Activated B cell treated with CpG ODN at 0.5 μM for 24 hours (primary cell): Measurements from ENCODE around the gene HACD4. TPM values are rescaled to one million over a fixed set of nuclear protein-coding genes. Genes with fewer than 3 reads are reported as not detected.
A peak's percentile ranks its signal among the peaks of the same experiment; 100 is the strongest.

ENCODE experiments used
- ATAC-seq: fragments of 200-7000 bp; cut with Tn5 transposase; one replicate; pipeline ENCODE4 v1.10.0; 2021; ENCODE audit warnings: low read depth, mild to moderate bottlenecking, moderate library complexity
- CTCF ChIA-PET: fragments of 350-600 bp; sonication (Branson Sonifier 250); formaldehyde crosslinking; loops from one replicate; lab custom pipeline; 2021; ENCODE audit warnings: antibody characterized with exemption; lab: Charles Lee
- POLR2A ChIA-PET: fragments of 350-600 bp; sonication (Branson Sonifier 250); formaldehyde crosslinking; loops from one replicate; lab custom pipeline; 2021; ENCODE audit warnings: antibody characterized with exemption; lab: Charles Lee
- DNase-seq: peaks from one replicate; pipeline ENCODE4 v3.0.0; 2022
- H3K27ac Mint-ChIP-seq: one replicate; pipeline ENCODE4 v1.8.0; 2020; ENCODE audit warnings: mixed read lengths
- H3K27me3 Mint-ChIP-seq: one replicate; pipeline ENCODE4 v1.8.0; 2021; ENCODE audit warnings: mixed read lengths
- H3K36me3 Mint-ChIP-seq: one replicate; pipeline ENCODE4 v1.8.0; 2021; ENCODE audit warnings: low read depth, mixed read lengths
- H3K4me1 Mint-ChIP-seq: one replicate; pipeline ENCODE4 v1.8.0; 2021; ENCODE audit warnings: mixed read lengths
- H3K4me3 Mint-ChIP-seq: one replicate; pipeline ENCODE4 v1.8.0; 2020; ENCODE audit warnings: mild to moderate bottlenecking, mixed read lengths
- H3K9me3 Mint-ChIP-seq: one replicate; pipeline ENCODE4 v1.8.0; 2020; ENCODE audit warnings: mixed read lengths
- intact Hi-C: fragments of 100-400 bp; cut with micrococcal nuclease; formaldehyde crosslinking; loops from one replicate; pipeline ENCODE4 v1.15.1; 2024
- total RNA-seq: library from RNA; stranded (reverse); gene quantifications from 2 replicates; pipeline ENCODE4 v1.2.3, GENCODE V29; 2022
- TF ChIP-seq, protein P1 (sequence below): fragments of 200-600 bp; IDR thresholded peaks from one replicate; pipeline ENCODE4 v1.8.0; 2022; ENCODE audit warnings: antibody characterized with exemption, mild to moderate bottlenecking

Gene HACD4
- total RNA-seq, 1 donor from 2014 or later, result 4.1 TPM

- TF ChIP-seq, protein P1, sequence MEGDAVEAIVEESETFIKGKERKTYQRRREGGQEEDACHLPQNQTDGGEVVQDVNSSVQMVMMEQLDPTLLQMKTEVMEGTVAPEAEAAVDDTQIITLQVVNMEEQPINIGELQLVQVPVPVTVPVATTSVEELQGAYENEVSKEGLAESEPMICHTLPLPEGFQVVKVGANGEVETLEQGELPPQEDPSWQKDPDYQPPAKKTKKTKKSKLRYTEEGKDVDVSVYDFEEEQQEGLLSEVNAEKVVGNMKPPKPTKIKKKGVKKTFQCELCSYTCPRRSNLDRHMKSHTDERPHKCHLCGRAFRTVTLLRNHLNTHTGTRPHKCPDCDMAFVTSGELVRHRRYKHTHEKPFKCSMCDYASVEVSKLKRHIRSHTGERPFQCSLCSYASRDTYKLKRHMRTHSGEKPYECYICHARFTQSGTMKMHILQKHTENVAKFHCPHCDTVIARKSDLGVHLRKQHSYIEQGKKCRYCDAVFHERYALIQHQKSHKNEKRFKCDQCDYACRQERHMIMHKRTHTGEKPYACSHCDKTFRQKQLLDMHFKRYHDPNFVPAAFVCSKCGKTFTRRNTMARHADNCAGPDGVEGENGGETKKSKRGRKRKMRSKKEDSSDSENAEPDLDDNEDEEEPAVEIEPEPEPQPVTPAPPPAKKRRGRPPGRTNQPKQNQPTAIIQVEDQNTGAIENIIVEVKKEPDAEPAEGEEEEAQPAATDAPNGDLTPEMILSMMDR, result no peak
- H3K27ac Mint-ChIP-seq, result peak overlapping the region; percentile 70
- H3K4me3 Mint-ChIP-seq, result peak overlapping the region; percentile 81
Measured at GRCh38 chr9:21031808-21032183, 356 bp upstream of the HACD4 start.

GRCh38 chr9:21030389-21031035, 928 bp downstream of the HACD4 start:
- POLR2A ChIA-PET, result interaction anchor here (0.8 to 1.6 kb wide), 3 partner anchors 10 to 13 kb away, joined by 3 to 5 read pairs (median 5); no protein-coding TSS in a partner anchor
- intact Hi-C loops, result loop anchor here (1.0 to 10.0 kb wide), 4 partner anchors 66 to 774 kb away; partner anchors contain the start of genes FOCAD, MLLT3 and MTAP
- DNase-seq, result no peak
- Mint-ChIP-seq H3K4me1 (peaks cover 17% of the 10 kb centered on the region), H3K4me3 (no peak overlapping the region), H3K27ac (no peak overlapping the region), H3K9me3 (no peaks in the 10 kb centered on the region), H3K36me3 (peaks cover 14% of the 10 kb centered on the region), H3K27me3 (no peaks in the 10 kb centered on the region)
- peak; percentile 67 for ATAC-seq
- CTCF ChIA-PET, result interaction anchor here (1.3 kb wide), 1 partner anchor 12 kb away, joined by 3 read pairs; no protein-coding TSS in a partner anchor
- TF ChIP-seq, protein P1, result no peak

More at GRCh38 chr9:21031808-21032183, 356 bp upstream of the HACD4 start:
- peaks cover 4% of the 10 kb centered on the region for H3K36me3 Mint-ChIP-seq
- peaks cover 17% of the 10 kb centered on the region for H3K4me1 Mint-ChIP-seq
- POLR2A ChIA-PET, result interaction anchor here (1.4 to 1.6 kb wide), 2 partner anchors 9 to 14 kb away, joined by 5 read pairs; no protein-coding TSS in a partner anchor
- no peaks in the 10 kb centered on the region for H3K27me3 Mint-ChIP-seq
- intact Hi-C loops, result loop anchor here (1.0 to 10.0 kb wide), 4 partner anchors 65 to 773 kb away; partner anchors contain the start of genes FOCAD, MLLT3 and MTAP
- no peak for DNase-seq
- no peak for ATAC-seq
- CTCF ChIA-PET, result no interaction called here
- H3K9me3 Mint-ChIP-seq, result no peaks in the 10 kb centered on the region

GRCh38 chr9:21029661-21030060, 1.8 kb downstream of the HACD4 start:
- DNase-seq (no peak), ATAC-seq (no peak)
- POLR2A ChIA-PET, result interaction anchor here (0.8 kb wide), 1 partner anchor 11 kb away, joined by 3 read pairs; no protein-coding TSS in a partner anchor
- no peaks in the 10 kb centered on the region for H3K27me3 Mint-ChIP-seq
- TF ChIP-seq, protein P1, result no peak
- no peaks in the 10 kb centered on the region for H3K9me3 Mint-ChIP-seq
- peaks cover 14% of the 10 kb centered on the region for H3K36me3 Mint-ChIP-seq
- no peak overlapping the region for H3K27ac Mint-ChIP-seq
- peaks cover 17% of the 10 kb centered on the region for H3K4me1 Mint-ChIP-seq
- H3K4me3 Mint-ChIP-seq, result no peak overlapping the region
- CTCF ChIA-PET, result interaction anchor here (0.6 to 1.3 kb wide), 2 partner anchors 12 to 426 kb away, joined by 3 read pairs; no protein-coding TSS in a partner anchor
- intact Hi-C loops, result loop anchor here (2.0 to 10.0 kb wide), 3 partner anchors 67 to 775 kb away; partner anchors contain the start of genes MLLT3 and MTAP

GRCh38 chr9:21028466-21028865, 3.0 kb downstream of the HACD4 start:
- ChIA-PET CTCF (no interaction called here), POLR2A (no interaction called here)

GRCh38 chr9:21027295-21027694, 4.1 kb downstream of the HACD4 start:
- no peak for ATAC-seq
- Mint-ChIP-seq H3K27me3 (no peaks in the 10 kb centered on the region), H3K36me3 (peaks cover 24% of the 10 kb centered on the region), H3K4me3 (no peak overlapping the region), H3K4me1 (peaks cover 17% of the 10 kb centered on the region), H3K9me3 (no peaks in the 10 kb centered on the region), H3K27ac (no peak overlapping the region)
- TF ChIP-seq, protein P1, result no peak
- no peak for DNase-seq
- intact Hi-C loops, result no loop called here
- CTCF ChIA-PET, result no interaction called here
- POLR2A ChIA-PET, result no interaction called here

More at GRCh38 chr9:21028466-21028865, 3.0 kb downstream of the HACD4 start:
- no peaks in the 10 kb centered on the region for H3K27me3 Mint-ChIP-seq
- ATAC-seq (no peak), DNase-seq (no peak)
- H3K36me3 Mint-ChIP-seq, result peaks cover 19% of the 10 kb centered on the region
- H3K4me3 Mint-ChIP-seq, result no peak overlapping the region
- no peak overlapping the region for H3K27ac Mint-ChIP-seq
- H3K9me3 Mint-ChIP-seq, result no peaks in the 10 kb centered on the region
- peaks cover 24% of the 10 kb centered on the region for H3K4me1 Mint-ChIP-seq
- intact Hi-C loops, result no loop called here
- TF ChIP-seq, protein P1, result no peak
